GM18873 (cell line): ENCODE measurements around the gene ABCD1.
"Not testable (repeated sequence)": the region's sequence is repeated elsewhere in the genome, so short reads cannot be mapped to it uniquely, and the experiment has no call there.

Experiments
- ATAC-seq: cut with Tn5 transposase; IDR thresholded peaks from one replicate; pipeline ENCODE4 v1.9.1; 2021; ENCODE audit warnings: mild to moderate bottlenecking, moderate library complexity, moderate number of reproducible peaks; ENCODE audit not compliant: unreplicated experiment, low FRiP score

The ABCD1 gene

GRCh38 chrX:153731117-153731844 lies 6.6 kb downstream of the ABCD1 start:
- ATAC-seq = no peak

- no peak for ATAC-seq
These were observed 7.2 kb downstream of the ABCD1 start for GRCh38 chrX:153731845-153732215.

GRCh38 chrX:153732401-153732800 lies 7.7 kb downstream of the ABCD1 start:
- no peak for ATAC-seq

- no peak for ATAC-seq
These were observed 9.1 kb downstream of the ABCD1 start for GRCh38 chrX:153733651-153734240.

- ATAC-seq = no peak
These were observed 10.2 kb downstream of the ABCD1 start for GRCh38 chrX:153734871-153735270.

GRCh38 chrX:153735274-153735673 lies 10.6 kb downstream of the ABCD1 start:
- ATAC-seq = no peak

GRCh38 chrX:153736071-153736820 lies 11.6 kb downstream of the ABCD1 start:
- ATAC-seq = no peak

- ATAC-seq = no peak
These were observed 12.3 kb downstream of the ABCD1 start for GRCh38 chrX:153736871-153737441.

- no peak for ATAC-seq
These were observed 13.5 kb downstream of the ABCD1 start for GRCh38 chrX:153738056-153738605.

GRCh38 chrX:153739754-153740486 lies 15.3 kb downstream of the ABCD1 start:
- no peak for ATAC-seq

GRCh38 chrX:153740631-153741222 lies 16.1 kb downstream of the ABCD1 start:
- no peak for ATAC-seq

- no peak for ATAC-seq
These were observed 16.8 kb downstream of the ABCD1 start for GRCh38 chrX:153741446-153741845.

GRCh38 chrX:153742111-153742510 lies 17.5 kb downstream of the ABCD1 start:
- ATAC-seq = not testable (repeated sequence)

- ATAC-seq = not testable (repeated sequence)
These were observed 18.3 kb downstream of the ABCD1 start for GRCh38 chrX:153742796-153743467.

- not testable (repeated sequence) for ATAC-seq
These were observed 19.0 kb downstream of the ABCD1 start for GRCh38 chrX:153743468-153744209.

- no peak for ATAC-seq
These were observed 19.8 kb downstream of the ABCD1 start for GRCh38 chrX:153744210-153745066.

GRCh38 chrX:153745067-153745433 lies 20.4 kb downstream of the ABCD1 start:
- ATAC-seq = not testable (repeated sequence)

- ATAC-seq = no peak
These were observed 21.7 kb downstream of the ABCD1 start for GRCh38 chrX:153746359-153746758.
